ENCODE data around the gene PNPLA3.

- TF ChIP-seq, protein P1, sequence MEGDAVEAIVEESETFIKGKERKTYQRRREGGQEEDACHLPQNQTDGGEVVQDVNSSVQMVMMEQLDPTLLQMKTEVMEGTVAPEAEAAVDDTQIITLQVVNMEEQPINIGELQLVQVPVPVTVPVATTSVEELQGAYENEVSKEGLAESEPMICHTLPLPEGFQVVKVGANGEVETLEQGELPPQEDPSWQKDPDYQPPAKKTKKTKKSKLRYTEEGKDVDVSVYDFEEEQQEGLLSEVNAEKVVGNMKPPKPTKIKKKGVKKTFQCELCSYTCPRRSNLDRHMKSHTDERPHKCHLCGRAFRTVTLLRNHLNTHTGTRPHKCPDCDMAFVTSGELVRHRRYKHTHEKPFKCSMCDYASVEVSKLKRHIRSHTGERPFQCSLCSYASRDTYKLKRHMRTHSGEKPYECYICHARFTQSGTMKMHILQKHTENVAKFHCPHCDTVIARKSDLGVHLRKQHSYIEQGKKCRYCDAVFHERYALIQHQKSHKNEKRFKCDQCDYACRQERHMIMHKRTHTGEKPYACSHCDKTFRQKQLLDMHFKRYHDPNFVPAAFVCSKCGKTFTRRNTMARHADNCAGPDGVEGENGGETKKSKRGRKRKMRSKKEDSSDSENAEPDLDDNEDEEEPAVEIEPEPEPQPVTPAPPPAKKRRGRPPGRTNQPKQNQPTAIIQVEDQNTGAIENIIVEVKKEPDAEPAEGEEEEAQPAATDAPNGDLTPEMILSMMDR (IDR thresholded peaks at IDR 0.05) = no peak
- TF ChIP-seq POLR2A (IDR thresholded peaks at IDR 0.05) = no peak
Observed at GRCh38 chr22:43971112-43971511, 47.5 kb downstream of the PNPLA3 start.

All from uterus (tissue), 2 donors.